Germinal center (tissue), 1 donor: ENCODE results near the gene CCL21.

ENCODE experiments used
- DNase-seq: peaks from one replicate; pipeline ENCODE4 v3.0.0; 2012; ENCODE audit warnings: mixed read lengths, low spot score

Gene CCL21

DNA sequence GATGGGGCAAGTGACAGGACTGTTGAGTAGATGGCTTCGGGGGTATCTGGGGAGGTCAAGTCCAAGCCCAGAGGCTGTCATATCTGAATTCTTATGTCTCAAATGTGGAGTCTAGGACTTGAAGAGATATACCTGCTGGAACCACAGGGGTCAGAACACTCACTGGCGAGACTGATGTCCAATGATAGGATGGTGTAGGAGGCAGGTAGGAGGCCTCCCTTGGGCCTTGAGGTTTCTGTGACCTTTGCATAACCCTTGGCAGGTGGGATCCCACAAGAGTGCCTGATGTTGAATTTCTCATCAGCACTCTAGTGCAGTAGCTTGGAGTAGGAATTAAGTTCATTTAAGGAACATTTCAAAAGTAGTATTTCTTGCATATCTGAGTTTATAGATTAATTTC is 2.8 kb downstream of the CCL21 start:
- DNase-seq = no peak

DNA sequence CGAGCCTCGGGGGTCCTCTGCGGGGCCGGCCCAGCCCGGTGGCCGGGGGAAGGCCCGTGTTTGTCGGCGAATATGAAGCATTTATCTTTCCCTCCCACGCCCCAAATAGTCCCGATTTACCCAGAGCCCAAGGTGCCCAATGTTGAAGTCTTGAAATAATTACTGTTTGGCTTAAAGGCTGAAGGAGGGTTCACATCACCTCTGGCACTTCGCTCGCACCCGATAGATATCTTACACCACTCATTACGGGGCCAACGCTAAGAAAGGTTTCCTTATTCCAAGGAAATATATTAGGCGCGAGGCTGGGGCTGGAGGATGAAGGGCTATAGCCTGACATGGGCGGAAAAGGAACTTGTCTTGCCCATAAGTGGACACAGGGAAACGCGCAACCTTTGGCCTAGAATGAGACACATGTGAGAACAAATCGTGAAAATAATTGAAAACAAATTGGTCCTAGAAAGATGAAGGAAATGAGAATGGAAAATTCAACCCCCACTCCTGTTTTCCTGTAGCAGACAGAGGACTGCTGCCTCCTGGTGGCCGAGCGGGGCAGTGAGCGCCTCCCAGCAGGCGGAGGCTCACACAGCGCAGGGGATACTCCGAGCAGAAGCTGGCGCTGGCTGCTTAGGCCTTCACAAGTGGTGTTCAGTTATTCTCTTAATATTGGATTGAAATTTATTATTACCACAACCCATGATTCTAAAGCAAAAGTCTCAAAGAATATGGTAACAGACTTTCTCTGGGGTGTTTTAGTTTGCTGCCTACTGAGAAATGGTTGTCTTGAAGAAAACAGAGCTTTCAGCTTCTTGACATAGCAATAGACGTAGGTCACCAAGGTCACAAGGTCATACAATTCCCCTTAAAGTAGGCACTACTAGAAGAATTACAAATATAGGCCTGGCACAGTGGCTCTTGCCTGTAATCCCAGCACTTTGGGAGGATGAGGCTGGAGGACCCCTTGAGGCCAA is 7.9 kb downstream of the CCL21 start:
- peak; percentile 83 for DNase-seq

DNA sequence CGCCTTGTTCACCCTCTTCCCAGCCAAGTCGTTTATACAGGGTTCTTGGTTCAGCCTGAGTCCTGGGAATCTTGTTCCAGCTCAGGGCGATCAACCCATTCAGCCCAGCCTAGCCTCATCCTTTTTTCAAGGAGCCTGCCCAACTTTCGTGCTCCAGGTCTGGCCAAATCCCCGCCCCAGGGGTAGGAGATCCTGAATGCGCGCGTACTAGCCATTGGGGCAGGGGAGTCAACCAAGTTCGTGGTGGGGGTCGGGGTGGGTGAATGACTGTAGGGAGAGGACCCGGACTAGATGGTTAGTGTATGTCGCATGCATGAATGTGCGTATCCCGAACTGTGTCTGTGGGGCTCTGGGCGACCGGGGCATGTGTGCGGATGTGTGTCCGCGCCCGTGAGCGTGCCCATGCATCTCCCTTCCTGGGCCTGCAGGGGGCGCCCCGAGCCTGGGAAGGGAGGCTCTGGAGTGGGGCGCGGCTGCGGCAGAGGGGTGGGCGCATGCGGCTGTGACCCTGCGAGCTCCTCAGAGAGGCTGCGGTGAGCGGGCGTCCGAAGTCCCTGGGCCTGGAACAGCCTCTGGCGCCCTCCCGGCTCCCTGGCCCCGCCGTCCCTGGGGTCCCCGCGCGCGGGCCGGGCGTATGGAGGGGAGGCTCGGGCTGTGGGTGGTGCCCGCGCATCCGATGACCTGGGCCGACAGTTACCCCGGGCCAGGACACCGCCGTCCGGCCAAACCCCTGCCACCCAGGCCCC is 8.7 kb downstream of the CCL21 start:
- peak; percentile 82 for DNase-seq

DNA sequence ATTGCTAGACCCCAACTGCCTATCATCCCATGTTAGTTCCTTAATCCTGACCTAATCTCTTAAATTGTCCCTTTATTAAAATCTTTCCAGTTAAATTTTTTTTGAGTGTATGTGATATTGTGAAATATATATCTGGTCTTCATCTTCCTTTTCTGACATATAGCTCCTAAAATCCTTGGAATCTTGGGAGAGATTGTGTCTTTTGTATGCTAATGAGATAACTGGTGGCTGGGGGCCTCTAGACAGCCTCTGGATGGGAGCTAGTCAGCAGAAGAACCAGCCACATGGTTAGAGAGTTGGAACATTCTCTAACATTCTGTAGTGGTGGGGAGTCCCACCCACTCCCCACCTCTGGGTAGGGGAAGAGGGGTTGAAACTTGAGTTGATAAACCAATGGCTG is 15.1 kb downstream of the CCL21 start:
- DNase-seq = no peak

DNA sequence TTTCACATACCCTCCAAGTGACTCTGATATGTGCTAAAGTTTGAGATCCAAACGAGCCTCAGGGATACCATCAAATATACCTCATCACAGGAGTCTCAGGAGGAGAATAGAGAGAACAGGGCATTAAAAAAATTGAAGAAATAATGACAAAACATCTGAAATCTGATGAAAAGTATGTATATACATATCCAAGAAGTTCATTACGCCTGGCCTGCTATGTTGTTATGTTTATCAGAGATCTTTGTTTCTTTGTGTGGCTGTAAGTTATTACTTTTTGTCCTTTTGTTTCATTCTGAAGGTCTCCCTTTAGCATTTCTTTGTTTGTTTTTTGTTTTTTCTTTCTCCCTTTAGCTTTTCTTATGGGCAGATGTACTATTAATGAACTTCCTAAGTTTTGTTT is 16.4 kb downstream of the CCL21 start:
- DNase-seq = no peak

DNA sequence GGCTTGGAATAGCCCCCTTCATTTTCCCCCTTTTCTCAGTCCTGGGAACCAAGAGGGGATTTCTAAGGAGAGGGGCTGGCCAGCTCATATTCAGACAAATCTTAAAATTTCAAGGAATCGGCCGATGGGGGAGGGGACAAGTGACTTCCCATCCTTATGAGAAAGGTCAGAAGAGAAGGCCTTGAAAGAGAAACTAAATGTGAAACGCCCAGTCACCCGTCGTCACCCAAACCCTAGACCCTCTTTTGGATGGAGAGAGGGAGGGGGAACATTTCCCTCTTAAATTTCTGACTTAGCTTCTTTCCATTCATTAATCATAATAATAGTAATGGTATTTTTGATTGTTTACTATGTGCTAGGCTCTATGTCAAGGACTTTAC is 18.0 kb downstream of the CCL21 start:
- no peak for DNase-seq

DNA sequence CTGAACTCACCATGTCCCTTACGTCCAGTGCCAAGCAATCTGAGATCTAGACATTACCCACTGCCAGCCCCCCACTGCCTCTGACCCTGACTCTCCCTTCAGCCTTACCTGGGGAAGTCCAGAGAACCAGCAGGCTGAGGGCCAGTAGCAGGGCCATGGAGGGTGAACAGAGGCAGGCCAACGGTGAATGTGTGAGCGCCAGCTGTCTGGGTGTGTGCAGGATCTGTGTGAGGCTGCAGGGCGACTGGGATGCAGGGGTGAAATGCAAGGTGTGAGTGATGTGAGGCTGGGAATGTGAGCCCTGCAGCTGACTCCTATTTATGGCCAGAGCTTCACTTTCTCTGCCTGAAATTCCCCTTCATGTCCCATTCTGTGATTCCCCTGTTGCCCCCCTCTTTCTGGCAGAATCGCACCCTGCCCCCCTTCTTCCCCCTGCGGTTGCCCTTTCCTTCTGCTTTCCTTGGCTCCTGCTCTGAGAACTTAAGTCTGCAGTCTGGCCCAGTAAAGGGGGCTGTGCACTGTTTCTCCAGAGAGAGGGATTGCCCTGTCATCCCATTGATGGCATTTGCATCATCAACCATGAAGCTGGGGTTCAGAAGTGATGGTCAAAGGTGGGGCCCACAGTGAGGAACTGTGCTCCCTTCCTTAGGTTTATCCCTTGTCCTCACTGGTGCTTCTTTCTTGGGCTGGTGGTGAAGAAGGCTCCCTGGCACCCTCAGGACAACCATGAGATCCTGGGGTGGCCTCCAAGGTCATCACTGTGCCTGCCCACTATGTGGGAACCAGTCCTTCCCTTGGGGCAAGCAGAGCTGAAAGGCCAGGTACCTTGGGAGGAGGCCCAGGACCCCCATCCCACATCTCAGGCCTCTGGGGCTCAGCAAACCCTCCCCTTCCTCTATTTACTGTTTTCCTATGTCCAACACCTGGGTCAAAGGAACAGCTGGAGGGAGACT is 18.7 kb downstream of the CCL21 start, which contains the start of gene CCL19:
Gene CCL19, minus strand, starts transcription at position 294 of the 953 bp plus-strand sequence. Its CDS starts 137 bp downstream, at position 157.
- no peak for DNase-seq

DNA sequence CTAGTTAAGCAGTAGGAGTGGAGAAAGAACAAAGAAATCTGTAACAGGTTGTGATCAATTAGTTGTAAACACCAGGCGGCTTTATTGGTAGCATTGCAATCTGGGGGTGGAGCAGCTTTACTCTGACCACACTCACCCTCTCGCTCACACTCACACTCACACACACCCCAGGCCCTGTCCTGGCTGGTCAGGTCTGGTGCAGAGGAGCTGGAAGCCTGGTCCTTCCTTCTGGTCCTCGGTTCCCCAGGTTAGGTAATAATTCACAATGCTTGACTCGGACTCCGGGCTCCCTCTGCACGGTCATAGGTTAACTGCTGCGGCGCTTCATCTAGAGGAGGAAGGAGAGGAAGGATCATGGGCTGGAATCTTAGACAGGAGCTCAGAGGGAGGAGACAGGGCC is 20.4 kb downstream of the CCL21 start:
- DNase-seq = no peak

DNA sequence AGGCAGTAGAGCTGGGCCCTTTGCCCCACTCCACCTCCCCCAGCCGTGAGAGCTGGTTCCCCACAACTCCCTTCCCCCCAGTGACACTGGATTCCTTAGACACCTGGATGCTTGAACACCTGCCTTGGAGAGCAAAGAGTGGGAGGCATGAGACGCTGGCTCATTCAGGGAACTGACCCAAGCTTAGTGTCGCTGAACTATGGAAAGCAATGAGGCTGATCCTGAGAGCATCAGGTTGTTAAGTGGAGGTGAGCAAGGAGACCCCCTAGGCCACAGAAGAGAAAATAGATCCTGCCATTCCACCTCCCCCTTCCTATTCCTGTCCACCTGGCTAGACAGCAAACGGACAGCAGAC is 20.8 kb downstream of the CCL21 start:
- no peak for DNase-seq

DNA sequence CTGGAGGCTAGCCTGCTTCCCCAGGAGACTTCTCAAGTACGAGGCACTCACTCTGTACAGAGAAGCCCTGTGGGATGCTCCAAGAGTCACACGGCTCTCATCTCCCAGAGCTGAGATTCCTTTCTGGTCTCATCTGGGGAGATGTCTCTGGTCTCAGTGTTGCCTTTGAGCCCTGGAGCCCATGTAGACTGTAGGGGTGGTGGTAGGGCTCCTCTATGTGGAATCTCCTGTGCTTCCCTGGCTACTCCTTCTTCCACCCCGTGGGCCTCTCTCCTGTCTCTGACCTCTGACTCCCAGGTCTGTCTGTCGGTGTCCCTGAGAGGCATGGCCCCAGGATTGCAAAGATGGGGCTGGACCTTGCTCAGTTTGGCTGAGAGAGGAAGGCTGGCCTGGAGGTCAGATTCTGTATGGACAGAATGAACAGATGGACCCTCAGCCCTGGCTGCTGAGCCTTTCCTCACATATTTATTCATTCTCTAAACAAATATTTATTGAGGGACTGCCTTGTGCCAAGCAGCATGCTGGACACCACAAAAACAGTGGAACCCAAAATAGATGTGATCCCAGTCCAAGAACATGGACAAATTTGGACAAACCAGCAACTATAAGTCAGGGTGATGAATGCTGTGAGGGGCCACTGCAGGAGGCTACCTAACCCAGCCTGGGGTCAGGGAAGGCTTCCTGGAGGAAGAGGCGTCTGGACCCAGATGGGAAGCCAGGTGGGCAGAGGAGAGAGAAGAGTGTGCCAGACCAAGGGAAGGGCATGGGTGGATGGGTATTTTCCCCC is 21.4 kb downstream of the CCL21 start:
- DNase-seq = no peak

DNA sequence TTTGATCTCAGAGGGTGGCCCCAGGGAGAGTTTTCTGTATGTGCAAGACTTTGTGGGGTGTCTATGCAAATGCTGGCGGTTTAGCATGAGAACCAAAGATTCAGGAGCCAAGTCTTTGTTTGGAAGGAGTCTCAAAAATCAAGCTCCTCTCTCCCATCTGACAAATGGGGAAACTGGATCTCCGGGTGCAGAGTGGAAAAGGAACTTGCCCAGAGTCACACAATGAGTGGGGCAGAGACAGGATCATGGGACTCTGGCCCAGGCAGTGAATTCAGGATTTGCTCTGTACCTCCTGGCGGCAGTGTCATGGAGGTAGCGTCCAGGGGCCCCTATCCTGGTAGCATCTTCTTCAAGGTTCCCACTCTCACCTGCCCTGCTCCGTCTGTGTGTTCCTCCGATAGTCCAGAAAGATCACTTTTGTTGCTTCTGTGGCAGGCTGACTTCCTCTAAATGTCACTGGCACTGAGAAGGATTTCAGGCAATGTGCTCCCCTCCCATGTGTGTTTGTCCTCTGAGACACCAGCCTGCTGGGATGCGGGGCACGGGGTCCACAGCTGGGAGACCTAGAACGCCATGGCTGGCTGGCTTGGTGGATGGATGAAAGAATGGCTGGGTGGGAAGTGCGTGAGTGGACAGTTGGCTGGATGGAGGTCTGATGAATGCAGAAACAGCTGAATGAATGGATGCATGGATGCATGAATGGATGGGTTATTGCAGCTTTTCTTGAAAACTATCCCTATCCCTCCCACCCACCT is 22.5 kb downstream of the CCL21 start:
- no peak for DNase-seq

DNA sequence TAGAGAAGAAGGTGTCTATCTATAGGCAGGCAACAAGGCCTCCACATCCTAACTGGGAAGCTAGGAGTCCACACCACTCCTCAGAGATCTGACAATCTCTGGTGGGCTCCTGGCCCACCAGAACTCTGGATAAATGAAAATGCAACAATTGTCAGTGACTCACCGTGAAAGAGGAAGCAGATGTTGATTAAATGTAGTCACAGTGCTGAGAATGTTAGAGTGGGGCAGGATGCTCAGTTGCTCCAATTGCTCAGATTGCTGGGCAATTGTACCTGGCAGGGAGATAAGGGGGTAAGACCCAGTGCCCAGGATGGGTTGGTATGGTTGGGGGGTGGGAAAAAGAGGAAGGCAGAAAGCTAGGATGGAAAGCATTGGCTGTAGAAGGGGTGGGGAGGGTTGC is 23.2 kb downstream of the CCL21 start:
- DNase-seq = no peak

DNA sequence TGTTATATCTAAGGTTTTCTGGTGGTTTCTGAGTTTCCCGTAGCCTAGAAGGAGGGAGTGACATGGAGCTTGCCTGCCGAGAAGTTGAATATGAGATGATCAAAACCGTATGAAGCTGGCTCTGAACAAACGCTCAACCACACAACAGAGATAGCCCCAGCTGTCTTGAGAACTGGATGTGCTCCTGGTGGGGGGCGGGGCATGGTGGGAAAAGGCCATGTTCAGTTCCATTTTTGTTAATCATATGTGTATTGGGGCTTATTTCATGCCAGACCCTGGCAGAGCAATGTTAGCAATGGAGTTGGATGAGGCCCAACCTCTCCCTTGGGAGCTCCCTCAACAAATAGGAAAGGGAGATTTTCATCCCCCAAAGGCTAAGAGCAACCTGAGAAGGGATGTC is 23.7 kb downstream of the CCL21 start:
- no peak for DNase-seq

DNA sequence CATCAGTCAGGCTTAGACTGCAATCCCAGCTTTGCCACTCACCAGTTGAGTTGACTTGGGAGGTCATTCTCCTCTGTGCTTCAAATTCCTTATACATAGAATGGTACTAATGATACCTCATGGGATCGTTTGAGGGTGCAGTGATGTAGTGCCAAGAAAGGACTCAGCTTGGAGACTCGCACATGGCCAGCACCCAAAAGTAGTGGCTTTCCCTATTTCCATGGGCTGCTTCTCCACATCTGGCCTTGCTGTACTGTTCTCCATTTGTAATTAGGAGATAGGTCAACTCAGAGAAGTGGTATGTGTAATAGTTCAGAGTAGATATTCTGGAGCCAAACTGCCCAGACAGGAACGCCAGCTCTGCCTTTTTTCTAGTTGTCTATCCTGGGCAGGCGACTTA is 24.3 kb downstream of the CCL21 start:
- no peak for DNase-seq

DNA sequence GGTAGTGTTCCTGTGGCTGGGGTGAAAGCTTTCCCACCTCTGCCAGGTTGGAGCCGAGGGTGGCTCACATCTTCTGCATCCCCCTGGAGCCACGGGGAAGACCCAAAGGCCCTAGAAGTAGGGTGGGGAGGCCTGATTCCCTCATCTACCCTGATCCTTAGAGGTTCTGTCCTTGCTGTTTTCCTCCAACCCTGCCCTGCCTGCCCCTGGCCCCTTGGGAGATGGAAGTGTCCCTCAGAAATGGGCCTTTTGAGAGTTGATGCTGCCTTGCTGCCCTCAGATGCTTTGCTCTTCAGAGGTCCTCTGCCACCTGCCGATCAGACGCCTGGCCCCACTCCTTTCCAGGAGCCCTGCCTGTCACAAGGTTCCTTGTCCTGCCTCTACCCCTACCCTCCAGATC is 25.1 kb downstream of the CCL21 start:
- no peak for DNase-seq

DNA sequence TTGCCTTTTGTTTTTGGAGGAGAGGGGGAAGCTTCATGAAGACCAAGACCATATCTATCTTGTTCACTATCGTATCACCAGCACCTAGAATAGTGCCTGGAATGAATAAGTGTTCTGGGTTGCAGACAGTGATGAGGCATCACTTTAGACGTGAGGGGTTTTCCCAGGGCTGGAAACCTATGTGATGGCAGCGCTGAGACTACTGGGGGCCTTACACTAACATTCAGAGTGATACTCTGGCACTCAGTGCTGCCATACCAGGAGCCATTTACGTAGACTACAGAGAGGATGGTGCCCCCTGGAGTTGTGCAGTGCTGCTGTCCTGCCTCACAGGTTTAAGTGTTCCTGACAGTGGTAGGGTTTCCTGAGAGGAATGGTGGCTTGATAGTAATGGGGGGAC is 25.8 kb downstream of the CCL21 start:
- no peak for DNase-seq

DNA sequence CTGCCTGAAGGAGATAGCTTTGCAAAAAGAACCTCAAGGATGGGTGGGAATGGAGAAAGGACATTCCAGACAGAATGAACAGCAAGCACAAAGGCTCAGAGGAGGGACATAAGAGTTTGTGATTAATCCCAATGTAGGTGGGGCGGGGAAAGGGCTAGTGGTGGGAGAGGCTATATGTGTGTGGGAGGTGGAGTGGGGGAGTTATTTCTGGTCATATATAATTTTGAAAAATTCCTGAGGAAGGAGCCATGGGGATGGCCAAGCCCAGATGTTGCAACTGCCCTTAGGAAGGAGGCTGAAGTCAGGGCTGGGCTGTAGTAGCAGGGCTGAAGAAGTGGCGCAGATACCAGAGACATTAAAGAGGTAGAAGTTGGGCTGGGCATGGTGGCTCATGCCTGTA is 34.1 kb downstream of the CCL21 start:
- DNase-seq = no peak

DNA sequence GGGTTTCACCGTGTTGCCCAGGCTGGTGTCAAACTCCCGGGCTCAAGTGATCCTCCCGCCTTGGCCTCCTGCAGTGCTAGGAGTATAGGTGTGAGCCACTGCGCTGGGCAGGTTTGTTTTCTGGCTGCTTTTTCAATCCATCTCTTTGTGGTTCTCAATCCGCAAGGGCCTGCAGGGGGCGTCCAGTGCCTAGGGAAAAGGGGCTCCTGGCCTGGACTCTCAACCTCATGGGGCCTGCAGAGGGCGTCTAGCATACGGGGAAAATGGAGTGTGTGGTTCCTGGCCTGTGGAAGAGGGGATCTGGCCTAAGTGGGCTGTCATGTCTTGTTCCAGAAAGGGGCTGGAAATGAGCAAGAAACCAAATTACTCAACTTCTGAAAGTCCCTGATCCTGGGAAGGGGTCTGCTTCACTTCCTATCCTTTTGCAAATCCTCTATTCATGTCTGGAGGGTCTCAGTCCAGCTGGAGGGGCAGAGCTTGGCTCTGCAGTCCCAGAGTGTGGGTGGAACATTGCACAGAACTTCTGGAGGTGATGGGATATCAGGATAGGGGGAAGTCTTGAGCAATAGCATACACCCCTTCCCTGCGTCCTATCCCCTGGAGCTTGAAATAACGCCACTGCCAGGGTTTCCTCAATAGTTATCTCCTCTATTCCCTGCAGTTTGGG is 34.8 kb downstream of the CCL21 start:
- DNase-seq = peak; percentile 70

DNA sequence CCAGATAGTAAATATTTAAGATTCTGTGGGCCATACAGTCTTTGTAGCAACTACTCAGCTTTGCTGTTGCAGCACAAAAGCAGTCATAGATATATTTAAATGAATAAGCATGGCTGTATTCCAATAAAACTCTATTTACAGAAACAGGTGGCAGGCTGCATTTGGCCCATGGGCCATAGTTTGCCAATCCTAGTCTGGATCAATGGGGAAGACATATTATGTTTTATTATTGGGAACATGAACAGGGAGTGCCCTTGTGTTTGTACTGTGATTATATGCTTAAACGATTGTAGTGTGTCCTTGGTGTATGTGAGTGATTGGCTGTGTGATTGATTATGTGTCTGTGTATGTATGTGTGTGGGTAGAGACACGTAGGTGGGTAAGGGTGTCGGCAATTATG is 35.5 kb downstream of the CCL21 start:
- no peak for DNase-seq

DNA sequence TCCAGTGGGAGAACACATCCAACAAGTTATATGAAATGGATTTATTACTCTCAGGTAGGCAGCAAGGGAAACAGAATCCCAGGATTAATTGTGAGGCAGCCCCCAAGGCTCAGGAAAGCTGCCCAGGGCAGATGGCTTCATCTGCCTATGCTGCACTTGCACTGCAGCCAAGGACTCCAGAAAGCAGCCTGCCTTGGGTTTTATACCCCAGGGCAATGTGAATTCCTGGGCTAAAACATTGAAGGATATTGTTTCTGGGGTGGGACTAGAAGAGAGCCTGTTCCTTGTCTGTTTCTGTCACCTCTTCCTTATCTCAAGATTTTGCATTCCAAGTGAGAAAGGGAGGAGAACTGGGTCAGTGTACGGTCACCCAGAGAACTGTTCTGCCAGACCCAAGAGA is 38.6 kb downstream of the CCL21 start:
- no peak for DNase-seq
